NCI-H345 treated with DMSO at 0.1 percent for 48 hours (cell line): Measurements from ENCODE around the gene CD82.
A peak's percentile ranks its signal among the peaks of the same experiment; 100 is the strongest.

Experiments
- DNase-seq: peaks from one replicate; lab custom pipeline; 2025; ENCODE audit not compliant: unreplicated experiment; lab: John Stamatoyannopoulos, UW

Gene CD82

DNA sequence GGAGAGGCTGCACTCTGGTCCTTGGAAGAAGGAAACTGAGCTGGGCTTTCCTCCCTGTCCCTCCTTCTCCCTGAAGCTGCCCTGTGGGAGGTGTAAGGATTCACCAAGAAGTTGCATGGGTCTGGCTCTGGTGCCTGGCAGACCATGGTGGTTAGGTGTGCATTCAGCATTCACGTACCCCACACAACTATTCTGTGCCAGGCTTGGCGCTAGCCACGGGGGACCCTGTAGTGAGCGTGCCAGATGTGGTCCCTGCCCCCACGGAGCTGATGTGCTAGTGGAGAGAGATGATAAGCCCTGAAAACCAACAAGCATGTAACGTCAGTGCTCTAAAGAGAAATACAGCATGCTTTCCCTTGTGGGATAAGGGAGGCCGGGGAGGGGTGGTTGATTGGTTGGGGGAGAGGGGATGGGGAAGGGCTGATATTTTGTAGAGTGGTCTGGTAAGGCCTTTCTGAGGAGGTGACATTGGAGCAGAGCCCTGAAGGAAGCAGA, 48.9 kb downstream of the CD82 start:
- DNase-seq, result no peak

DNA sequence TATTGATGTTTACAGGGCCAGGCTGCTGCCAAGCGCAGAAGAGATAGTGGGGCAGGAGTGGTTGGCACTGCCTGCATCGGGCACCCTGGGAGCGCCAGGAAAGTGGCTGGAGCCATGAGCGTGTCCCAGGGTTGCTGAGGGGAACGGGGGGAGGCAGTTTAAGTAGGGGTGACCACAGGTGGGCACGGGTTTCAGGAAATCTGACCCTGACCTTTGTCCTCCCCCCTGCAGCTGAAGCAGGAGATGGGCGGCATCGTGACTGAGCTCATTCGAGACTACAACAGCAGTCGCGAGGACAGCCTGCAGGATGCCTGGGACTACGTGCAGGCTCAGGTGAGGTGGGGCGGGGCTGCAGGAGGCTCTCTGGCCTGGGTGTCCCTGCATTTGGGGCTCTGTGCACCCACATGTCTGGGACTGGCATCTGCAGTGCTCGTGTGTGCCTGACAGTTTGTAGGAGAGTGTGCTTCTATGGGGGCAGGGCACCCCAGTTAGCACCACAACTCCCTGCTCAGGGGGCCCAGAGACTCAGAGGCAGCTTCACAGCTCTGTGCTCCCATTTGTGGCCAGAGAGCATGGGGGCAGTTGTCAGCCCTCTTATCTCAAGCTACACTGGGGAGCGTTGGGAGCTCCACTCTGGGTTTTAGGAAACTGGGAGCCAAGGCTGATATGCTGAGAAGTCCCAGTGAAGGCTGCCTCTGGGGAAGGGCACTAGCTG, 49.7 kb downstream of the CD82 start:
- no peak for DNase-seq

DNA sequence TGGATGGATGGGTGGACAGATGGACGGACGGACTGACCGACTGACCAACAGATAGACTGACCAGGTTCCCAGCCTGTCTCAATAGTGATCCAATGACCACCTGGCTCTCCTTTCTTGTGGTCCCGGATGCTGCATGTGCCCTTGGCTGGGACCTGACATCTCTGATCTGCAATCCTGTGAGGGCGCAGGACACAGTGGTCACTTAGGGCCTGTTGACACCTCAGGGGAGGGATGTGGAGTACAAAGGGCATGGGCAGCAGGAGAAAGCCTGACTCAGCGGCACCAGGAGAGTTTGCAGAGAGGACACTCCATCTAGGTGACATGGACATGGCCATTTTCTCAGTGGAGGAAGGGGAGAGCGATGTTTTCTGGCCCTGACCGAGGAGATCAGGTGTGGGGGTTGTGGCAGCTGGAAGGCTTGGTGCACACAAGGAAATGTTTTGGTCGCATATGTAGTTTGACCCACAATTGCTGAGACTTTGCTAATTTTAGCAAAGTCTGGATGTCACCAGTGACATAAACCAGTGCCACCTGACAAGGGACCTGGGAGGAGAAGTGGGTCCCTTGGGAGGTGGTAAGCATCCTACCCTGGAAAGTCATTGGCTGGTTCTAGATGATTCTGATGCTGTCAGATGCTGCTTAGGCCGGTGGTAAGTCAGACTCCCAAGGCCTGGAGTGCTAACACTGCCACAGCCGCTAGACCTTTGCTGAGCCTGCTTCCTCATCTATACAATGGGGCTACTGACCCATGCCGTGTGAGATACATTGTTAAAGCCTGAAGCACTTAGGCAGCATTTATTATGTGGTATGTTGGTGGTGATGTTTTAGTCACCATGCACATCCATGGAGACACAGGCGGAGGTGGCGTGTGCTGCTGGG, 50.7 kb downstream of the CD82 start:
- DNase-seq, result no peak

DNA sequence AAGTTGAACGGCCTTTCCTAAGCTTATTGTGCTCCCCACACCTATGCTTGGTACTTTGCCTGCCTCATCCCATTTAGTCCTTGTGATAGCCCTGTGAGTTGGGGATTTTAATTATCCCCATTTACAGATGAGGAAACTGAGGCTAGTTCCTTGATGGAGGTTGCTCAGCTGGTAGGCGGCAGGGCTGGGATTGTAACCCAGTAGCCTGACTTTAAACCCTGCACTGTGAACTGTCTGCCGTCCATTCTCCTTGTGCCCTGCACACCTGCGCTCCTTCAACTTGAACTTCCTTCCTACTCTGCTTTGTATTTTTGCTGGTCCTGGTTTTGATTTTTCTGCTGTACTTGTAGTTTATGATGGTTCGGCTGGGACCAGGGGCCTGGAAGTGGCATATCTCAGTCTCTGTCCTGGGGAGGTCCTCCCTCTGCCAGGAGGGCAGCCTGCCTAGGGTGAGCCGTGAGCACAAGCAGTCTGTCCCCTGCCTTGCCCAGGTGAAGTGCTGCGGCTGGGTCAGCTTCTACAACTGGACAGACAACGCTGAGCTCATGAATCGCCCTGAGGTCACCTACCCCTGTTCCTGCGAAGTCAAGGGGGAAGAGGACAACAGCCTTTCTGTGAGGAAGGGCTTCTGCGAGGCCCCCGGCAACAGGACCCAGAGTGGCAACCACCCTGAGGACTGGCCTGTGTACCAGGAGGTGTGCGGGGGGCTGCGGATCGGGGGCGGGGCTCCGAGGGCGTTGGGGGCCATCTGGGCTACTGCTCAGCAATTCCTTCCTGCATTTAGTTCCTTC, 52.4 kb downstream of the CD82 start:
- no peak for DNase-seq

DNA sequence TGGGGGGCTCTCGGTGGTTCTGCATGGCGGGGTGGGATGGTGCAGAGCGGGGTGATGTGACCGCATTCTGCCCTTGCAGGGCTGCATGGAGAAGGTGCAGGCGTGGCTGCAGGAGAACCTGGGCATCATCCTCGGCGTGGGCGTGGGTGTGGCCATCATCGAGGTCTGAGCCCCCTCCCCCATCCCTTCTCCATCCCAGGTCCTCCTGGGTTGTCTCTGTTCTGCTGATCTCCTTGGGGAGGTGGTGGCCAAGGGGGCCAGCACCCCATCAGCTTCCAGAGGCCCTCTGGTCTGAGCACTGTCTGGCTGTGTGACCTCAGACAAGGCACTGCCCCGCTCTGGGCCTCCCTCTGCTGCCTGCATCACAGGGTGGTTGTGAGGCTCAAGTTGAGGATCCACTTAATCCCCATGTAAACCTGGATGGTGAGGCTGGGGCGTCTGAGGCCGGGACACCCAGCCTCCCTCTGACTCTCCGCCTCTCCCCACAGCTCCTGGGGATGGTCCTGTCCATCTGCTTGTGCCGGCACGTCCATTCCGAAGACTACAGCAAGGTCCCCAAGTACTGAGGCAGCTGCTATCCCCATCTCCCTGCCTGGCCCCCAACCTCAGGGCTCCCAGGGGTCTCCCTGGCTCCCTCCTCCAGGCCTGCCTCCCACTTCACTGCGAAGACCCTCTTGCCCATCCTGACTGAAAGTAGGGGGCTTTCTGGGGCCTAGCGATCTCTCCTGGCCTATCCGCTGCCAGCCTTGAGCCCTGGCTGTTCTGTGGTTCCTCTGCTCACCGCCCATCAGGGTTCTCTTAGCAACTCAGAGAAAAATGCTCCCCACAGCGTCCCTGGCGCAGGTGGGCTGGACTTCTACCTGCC, 53.3 kb downstream of the CD82 start:
- no peak for DNase-seq

DNA sequence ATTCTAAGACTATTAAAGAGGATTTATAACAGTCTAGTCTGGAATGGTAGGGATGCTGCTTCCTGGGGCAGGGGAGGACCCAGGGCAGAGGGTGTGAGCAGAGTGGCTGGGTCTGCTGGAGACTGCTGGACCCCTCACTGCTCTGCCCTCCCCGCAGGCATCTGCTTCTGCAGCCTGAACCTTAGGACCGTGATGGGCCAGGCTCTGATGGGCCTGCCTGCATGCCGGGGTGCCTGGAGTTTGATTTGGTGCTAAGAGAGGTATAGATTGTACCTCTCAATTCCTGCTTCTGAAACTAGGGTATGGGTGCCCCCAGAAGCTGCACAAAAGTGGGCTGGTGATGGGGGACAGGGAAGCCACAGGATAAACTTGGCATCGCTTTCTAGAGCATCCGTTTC, 54.9 kb downstream of the CD82 start:
- DNase-seq, result no peak

DNA sequence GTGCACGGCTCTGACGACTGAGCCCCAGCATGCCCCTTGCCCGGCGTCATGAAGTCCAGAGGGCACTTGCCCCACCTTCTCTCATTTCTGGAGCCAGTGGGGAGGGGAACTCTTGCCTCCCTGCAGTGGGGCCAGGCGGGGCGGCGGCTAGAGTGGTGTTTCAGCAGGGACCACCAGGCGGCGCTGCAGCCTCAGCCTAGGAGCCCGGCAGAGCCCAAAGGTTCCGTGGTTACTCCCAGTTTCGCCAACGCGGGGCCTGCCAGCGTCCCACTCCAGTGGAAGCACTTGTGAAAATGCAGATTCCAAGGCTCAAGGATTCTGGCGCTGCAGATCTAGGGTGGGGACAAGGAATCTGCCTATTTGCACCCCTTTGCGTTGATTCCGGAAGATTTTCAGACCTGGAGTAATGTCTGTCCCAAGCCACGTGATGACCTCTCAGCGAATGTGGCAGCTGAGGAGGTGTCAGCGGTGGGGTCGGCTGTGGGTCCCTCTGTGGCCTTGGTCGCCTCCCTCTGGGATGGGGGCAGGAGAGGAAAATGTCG, 55.7 kb downstream of the CD82 start:
- peak; percentile 27 for DNase-seq

DNA sequence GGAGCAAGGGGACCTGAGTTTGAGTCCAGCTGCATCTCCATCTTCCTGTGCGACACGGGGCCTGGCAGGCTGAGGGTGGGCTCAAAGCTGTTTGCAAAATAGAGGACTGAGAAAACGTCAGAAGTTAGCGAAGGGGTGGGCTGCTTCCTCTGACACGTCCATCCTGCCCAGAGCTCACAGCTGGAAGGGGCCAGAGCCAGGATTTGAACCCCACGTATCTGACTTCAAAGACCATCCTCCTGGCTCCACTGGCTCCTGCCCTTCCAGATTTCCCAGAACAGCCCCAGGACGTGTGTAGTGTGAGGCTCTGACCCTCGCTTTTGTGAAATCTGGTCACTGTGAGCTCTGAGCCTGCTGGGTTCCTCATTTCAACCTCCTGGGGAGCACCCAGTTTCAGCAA, 56.3 kb downstream of the CD82 start:
- no peak for DNase-seq

DNA sequence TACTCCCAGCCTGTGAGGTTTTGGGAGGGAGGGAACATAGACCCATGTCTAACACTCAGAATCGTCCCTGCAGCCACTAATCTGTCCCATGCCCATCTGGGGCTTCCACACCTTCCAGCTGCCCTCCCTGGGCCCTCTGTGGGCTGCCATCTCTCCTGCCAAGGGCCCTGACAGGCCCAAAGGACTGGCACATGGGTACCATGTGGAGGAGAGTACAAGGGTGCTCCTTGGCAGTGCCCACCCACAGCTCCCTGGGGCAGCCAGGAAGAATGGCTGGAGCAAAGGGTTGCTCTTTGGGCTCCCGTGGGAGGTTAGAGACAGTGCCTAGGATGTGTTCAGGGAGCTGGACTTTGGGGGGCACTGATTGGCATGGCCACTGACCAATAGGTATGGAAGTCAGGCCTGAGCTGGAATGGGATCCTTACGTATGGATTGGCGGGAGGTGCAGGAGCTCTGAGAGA, 56.8 kb downstream of the CD82 start:
- no peak for DNase-seq

DNA sequence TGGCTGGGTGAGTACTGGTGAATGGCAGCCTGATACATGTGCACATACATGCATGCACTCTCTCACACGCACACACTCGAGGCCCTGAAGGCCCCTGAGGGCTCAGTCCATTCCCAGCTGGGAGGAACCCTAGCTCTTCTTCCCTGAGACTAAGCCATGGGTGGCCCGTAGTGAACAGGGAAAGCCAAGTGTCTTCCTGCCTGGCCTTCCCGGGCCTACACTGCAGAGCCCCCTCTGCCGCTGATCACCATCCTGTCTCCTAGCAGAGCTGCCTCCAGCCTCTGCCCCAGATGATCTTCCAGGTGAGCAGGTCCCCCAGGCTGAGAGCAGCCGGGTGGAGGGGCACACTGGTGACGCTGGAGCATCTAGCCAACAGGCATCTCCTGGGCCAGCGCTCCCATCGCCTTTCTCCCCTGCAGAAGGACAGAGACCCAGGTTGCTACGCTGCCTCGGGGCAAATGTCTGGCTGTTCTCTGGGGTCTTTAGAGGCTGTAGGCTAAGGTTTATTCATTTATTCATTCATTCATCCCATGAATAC, 57.3 kb downstream of the CD82 start:
- DNase-seq, result no peak

DNA sequence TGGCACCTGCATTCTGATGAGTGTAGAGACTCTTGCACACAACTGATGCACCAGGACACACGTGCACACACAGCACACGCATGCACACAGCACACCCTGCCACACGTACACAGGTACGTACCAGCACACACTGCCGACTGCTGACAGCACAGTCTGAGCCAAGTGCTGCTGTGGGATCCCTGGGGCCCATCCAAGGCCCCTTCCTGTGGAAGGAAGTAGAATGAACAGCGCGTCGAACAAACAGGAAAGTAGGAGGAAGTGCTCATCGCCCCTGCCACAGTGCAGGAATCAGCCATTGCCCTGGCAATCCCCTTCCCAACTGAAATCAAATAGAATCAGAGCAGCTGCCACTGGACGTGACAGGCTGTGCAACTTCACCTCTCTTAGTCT, 57.9 kb downstream of the CD82 start:
- no peak for DNase-seq

DNA sequence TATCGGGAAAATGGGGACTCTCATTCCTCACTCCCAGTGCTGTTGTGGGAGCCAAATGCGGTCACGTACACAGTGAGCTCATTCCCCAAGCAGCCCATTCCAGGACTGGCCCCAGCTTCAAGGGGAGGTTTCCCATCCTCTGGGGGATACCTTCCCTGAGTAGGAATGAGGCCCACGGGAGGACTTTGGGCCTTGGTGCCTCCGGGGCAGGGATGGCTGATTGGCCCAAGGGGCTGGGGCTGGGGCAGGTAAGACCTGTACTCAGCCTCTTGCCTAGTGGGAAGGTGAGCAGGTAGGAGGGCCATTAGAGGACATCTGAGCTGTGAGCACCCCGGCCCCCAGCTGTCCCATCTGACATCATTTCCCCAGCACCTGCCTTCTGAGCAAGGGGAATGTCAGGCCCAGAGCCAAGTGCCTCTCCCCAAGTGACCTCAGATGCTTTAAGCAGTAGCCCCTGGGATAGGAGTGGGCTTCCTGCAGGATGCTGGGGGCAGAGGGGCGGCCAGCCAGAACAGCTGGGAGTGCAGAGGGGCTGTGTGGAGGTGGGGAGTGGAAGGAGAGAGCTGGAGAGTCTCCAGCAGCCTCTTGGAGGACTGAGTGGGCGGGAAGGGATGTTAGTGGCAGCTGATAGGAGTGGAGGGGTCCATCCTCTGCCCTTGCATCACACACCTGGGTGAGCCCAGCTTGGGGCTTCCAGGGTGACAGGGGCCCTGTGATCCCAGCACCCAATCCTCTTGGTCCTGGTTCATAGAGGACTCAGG, 58.4 kb downstream of the CD82 start:
- DNase-seq, result no peak

DNA sequence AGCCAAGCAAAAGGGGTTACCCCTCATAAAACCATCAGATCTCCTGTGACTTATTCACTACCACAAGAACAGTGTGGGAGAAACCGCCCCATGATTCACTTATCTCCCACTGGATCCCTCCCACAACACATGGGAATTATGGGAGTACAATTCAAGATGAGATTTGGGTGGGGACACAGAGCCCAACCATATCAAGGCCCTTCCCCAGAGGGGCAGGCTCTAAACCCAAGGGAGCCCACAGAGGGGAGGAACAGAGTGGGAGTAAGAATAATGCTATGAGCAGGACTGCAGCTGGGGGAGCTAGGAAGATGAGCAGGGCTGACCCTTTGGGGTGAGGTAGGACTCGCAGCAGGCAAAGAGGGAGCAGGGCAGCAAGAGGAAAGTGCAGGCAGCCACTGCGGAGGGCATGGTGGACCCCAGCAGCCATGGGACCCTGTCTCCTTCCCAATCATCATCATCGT, 59.3 kb downstream of the CD82 start:
- DNase-seq, result no peak

DNA sequence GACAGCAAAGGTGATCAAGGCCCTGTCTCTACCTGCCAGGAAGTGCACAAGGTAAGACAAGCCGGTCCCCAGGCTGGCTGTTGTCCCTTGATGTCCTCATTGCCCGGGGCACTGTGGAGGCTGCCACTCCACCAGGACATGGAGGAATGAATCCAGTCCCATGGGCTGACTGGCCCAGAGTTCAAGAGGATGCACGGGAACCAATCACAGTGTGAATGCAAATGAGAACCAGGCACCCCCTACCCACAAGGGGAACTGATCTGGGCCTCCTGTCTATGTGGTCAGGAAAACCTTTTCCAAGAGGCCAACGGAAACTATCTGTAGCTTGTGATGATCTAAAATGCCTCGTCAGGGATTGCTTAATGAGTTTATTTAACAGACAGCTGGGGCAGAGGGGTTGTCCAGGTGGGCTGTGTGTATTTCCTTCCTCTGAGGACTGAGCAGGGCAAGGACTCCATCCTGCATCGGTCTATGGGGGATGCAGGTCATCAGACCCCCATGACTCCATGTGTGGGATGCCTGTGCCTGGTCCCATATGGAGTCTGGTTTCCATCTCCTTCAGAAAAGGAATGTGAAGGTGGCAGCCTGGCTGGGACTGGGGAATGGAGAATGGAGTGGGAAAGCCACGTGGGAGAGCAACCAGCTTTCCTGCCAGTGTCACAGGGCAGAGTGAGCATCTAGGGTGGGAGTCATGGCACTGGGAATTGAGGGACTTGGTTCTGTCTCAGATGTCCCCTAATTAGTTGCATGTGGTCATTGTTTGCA, 60.5 kb downstream of the CD82 start:
- no peak for DNase-seq

DNA sequence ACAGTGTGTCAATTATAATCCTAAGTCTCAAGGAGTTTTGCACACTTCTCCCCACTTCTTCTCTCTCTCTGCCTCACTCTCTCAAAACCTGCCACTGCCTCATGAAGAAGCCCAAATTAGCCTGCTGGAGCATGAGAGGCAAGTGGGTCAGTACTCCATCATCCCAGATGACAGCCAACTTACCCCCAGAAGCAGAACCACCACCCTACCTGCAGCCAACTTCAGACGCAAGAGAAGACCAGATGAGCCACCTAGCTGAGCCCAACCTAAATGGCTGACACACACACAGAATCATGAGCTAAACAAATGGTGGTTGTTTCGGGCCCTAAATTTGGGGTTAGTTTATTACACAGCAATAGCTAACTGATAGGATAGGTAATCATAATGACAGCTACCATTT, 61.2 kb downstream of the CD82 start:
- DNase-seq, result no peak

DNA sequence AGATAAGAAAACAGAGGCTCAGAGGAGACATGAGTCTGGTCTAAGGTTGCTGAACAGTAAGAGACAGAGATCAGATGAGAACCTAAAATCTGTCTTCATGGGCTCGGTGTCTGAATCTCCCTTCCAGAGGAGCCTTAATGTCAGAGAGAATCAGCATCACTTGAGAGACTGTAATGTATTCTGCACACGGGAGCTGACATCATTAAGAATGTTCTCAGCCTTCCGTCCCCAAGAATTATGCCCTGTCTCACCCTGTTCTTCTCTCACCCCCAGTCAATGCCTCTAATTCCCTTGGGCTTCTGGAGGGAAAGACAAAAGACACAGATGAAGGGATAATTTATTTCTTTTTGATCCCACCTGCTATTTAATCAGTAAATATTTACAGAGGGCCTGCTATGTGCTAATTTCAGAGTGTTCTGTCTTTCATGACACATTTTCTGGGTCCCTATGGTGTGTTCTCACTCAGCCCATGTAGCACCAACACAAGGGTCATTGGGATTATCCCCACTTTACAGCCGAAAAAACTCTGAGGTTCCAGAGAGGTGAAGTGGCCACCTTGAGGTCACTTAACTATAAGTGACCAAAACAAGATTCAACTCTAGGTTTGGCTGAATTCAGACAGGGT, 61.8 kb downstream of the CD82 start:
- peak; percentile 41 for DNase-seq

DNA sequence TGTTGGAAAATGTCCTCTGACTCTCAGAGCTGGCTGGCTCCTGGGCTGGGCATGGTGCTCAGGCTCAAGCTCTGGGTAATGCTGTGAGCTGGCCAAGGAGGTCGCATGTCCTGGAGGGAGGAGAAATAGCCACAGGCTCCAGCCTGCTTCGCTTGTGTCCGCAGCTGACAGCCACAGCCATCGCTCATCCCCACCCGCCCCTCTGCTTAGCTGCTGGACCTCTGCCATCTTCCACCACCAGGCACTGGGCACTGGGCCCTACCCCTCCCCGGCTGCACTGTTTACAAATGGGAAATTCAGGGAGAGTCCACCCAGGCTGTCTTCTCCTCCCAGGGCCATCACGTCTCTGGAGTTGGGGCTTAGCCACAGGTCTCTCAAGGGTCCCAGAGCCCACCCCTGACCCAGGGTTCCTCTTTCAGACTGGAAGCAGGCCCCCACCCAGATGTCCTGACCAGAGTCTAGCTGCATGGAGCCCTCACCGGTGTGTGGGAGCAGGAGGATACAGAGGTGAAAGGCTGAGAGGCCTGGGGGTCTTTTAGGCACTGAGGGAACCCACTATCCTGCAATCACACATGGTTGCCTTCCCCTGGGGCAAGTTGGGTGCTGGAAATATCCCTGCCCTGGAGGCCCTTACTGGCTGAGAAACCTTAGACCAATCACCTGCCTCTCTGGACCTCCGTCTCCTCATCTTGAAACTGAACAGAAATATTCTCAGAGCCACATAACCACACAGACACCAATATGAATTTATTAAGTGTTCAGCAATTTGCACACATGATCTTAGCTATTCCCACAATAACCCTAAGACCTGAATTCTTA, 62.7 kb downstream of the CD82 start:
- DNase-seq, result no peak
